ENCODE measurements around the gene WWP2.
"Not testable (repeated sequence)": the region's sequence is repeated elsewhere in the genome, so short reads cannot be mapped to it uniquely, and the experiment has no call there.

WWP2 gene

DNA sequence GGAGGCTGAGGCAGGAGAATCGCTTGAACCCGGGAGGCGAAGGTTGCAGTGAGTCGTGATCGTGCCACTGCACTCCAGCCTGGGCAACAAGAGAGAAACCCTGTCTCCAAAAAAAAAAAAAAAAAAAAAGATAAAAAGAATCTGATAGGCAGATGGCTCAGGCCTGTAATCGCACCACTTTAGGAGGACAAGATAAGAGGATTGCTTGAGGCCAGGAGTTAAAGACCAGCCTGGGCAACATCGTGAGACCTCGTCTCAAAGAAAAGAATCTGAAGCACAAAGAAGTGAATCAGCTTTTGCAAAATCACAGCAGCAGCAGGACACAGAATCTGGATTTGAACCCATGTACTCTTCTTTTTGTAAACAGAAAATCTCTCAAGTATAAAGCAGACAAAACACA, 15.0 kb upstream of the WWP2 start:
- no peak for DNase-seq

DNA sequence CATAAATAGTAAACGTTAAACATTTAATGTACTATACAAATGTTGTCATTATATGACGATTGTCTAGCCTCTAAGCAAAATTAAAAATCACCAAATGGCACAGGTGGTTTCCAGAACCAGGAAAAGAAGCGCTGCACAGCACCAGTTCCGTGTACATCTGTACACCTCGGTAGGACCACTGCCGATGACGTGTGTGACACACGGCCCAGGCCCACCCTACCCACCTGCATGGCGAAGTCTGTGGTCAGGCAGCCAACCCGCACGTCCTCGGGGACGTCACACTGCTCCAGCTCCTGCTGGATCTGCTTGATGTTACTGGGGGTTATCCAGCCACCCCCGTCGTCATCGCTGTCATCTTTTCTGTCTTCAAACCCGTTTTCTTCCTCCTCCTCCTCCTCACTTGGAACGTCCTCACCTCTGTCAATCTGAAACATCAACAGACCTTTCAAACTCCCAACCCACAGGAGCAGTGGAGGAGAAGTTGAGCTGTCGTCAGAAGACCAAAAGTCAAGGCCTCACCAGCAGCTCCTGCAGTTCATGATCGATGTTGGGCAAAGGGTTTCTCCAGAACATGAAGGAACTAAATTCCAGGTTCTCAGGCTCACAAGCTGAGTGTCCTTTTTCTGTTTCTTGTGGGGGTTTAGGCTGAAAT, 13.3 kb upstream of the WWP2 start:
- no peak for DNase-seq

DNA sequence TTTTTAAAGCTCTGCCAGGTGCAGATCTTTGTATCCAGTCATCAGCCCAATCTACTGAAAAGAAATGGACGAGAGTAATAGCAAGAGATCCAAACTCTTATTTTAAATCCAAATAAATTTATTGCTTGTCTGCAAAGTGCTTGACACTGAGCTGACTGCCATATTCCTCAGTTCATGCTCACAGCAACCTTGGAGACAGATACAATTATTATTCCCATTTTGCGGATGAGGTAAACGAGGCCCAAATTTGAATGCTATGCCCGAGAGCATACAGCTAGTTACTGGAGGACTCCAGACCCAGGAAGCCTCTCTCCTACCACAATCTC, 8.0 kb upstream of the WWP2 start:
- DNase-seq, result no peak

DNA sequence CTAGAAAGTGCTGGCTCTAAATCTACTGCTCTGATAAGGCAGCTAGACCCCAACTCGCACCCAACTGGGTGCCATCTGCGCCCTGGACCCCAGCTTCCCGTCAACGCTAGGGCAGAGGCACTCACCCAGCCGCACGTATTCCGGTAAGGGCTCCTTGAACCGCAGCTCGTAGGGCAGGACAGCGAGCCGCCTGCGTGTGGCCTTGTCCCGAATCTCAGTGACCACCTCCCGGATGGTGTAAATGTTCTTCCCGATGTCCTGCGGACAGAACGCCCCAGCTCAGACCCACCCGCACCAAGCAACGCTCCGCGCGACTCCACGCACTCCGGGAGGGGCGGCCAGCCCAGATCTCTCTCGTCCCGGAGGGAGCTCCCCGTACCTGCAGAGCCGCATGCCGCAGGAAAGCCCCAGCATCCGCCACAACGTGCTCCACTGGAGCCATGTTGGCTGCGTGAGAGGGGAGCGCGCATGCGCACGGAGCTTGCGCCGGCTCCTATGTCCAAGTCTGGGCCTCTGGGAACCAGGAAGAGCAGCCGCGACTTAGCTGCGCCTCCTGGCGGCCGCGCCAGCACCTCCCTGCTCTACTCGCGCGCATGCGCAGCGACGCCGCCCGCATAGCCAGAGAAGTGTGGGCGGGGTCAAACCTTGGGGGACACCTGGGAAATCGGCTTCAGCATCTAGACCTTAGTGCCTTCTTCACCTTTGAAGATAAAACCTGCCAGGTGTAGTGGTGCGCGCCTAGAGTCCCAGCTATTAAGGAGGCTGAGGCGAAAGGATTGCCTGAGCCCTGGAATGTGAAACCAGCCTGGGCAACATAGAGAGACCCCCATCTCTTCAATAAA, 7.4 kb upstream of the WWP2 start, which contains the start of gene NOB1:
Gene NOB1, minus strand, starts transcription at position 458 of the 842 bp plus-strand sequence. Its CDS starts 16 bp downstream, at position 442.
- peak; percentile 98 for DNase-seq

DNA sequence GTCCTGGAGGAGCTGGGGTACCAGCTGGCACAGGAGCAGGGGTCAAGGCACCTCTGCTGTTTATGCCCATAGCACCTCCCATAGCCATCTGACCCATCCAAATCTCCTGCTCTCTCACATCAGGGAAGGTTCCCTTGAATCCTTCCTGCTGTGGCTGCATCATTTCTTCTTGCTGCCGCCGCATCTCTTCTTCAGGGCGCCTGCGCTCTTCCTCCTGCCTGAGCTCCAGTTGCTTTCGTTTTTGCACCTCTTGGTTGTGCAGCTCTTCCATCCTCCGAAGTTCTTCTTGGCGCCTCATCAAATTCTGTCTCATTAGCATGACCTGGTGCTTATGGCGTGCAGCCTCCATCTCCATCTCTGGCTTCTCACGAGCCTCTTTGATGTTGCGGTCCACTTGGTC, 5.4 kb upstream of the WWP2 start:
- no peak for DNase-seq

DNA sequence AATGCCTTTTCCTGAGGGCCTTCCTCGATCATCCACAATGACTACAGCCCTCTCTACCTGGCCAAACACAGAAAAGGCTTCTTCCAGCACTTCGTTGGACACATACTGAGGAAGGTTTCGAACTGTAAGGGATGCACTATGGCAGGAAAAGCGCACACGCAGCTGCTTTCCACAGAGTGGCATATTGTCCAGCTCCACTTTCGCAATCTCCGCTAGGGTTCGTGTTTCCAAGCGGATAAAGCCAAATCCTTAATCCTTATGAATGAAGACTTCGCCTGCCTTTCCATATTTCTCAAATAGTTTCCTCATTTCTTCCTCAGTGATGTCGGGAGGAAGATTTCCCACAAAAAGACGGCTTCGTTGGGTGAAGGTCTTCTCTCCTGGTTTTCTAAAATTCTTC, 4.8 kb upstream of the WWP2 start:
- DNase-seq, result not testable (repeated sequence)

DNA sequence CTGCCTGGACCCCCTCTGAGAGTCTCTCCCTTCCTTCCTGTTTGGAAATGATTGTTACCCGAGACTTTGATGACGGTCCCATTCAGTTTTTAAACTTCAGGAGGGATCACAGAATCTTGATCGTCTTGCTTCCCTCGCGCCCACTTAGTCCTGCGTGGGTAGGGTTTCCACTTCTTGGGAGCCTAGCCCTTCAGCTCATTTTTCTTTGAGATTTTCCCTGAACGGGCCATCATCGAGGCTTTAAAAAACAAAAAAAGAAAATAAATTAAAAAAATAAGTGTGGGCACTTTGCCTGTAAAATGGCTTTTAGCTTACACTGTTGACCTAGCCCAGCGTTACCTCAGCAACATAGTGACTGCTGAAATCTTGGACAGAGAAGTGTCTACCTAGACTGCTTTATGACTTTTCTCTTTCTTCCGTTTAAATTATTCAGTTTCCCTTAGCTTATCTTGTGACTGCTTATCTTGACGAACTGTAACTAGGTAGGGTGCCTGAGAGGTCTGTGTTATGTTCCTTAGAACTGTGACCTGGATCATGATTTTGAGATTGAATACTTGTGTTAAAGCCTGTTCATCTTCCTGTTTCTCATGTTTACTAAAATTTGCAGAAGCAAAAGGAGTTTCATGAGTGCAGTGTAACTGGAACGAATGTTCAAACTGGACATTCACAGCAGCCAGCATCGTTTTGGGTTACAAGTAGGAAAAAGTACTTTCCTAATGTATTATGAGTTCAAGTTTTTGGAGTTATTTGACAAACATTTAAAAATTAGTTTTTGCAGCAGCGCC, 874 bp downstream of the WWP2 start:
- no peak for DNase-seq

DNA sequence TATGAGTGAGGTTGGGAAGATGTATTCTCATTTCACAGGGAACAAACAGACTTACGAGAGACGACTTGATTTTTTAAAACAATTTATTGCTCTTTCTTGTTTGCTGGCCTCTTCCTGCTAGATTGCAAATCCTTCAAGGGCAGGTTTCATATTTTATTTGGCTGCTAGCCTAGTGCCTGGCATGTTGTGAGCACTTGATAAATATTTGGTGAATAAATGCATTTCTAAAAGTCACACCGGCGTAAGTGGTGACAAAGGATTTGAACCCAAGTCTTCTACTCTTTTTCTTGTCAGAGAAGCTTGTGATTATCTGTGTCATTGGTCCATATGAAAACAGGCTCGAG, 1.4 kb downstream of the WWP2 start:
- no peak for DNase-seq

DNA sequence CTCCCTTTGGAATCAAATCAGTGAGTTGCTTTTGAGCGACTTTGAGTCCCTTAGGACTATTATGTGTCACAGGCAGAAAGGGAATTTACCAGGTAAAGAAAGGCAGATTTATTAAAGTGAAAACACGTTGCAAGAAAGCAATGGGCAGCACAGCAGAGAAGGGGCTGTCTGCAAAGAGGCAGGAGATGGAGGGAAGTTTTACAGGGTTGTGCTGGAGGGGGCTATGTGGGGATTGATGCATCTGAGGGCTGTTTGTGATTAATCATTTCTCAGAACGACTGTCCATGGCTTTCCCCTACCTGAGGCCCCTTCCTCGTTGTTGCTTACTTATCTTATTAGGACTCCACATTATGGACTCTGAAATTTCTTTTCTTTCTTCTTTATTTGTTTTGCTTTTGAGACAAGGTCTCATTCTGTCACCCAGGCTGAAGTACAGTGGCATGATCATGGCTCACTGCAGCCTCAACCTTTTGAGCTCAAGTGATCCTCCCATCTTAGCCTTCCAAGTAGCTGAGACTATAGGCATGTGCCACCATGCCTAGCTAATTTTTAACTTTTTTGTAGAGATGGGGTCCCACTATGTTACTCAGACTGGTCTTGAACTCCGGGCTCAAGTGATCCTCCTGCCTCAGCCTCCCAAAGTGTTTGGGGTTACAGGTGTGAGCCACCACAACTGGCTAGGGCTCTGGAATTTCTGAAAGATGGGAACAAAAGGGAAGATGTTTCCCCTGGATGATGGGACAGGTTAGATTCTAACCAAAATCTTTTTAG, 5.5 kb downstream of the WWP2 start:
- no peak for DNase-seq

DNA sequence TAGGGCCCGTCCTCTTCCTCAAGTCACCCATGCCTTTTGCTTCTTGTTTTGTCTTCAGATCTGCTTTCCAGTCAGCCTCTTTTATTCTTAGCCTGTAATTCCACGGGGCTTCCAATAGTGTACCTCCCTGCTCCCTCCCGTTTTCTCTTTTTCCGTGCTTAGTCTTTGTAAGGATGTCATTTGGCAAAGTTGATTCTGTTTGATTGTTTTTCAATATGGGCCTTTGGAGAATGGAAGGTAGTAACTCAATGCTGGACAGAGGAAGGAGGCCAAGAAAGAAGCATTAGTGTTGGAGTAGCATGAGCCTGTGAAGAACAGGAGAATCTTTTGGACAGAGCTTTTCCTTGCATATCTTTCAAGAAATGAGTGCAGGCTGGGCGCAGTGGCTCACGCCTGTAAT, 6.5 kb downstream of the WWP2 start:
- DNase-seq, result no peak

DNA sequence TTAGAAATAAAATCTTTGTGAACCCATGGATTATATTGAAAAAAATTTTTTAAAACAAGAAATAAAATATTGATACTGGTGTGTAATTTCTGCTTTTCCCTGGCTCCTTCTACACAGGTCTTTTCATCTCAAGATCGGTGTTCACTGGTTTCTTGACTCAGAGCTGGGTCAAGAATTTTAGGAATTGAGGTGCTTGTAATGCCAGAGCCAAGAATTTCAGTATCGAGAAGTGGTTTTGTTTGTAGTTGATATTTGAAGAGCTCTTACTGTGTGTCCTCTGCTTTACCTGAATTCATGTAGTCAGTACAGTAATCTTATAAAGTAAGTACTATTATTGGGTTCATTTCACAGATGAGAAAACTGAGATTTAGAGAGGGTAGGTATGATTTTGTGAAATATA, 7.3 kb downstream of the WWP2 start:
- DNase-seq, result no peak

DNA sequence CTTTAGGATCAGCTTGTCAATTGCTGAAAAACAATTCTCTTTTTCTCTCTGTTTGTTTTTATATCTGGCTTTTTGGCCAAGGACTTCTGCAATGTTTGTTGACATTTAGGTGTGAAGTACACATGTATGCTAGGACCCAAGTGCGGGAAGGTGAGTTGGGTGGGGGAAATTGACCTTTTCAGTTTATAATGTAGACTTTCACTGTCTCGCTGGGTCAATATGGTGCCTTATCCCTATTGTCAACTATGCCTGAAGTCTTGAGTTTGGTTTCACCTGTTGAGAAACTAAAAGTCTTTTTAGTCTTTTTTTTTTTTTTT, 9.5 kb downstream of the WWP2 start:
- DNase-seq, result no peak

DNA sequence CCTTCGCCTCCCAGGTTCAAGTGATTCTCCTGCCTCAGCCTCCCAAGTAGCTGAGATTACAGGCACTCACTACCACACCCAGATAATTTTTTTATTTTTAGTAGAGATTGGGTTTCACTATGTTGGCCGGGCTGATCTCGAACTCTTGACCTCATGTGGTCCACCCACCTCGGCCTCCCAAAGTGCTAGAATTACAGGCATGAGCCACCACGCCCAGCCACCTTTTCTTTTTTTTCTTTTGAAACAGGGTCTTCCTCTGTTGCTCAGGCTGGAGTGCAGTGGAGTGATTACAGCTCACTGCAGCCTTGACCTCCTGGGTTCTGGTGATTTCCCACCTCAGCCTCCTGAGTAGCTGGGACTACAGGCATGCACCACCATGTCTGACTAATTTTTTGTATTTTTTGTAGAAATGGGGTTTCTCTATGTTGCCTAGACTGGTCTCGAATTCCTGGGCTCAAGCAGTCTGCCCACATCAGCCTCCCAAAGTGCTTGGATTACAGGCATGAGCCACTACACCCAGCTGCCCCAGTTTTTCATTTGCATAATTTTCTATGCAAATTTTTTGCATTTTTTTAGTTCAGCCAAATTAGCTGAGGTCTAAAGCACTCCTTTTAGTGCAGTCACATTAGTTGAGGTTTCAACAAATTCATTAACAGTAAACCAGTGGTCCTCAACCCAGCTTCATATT, 11.3 kb downstream of the WWP2 start:
- DNase-seq, result no peak

DNA sequence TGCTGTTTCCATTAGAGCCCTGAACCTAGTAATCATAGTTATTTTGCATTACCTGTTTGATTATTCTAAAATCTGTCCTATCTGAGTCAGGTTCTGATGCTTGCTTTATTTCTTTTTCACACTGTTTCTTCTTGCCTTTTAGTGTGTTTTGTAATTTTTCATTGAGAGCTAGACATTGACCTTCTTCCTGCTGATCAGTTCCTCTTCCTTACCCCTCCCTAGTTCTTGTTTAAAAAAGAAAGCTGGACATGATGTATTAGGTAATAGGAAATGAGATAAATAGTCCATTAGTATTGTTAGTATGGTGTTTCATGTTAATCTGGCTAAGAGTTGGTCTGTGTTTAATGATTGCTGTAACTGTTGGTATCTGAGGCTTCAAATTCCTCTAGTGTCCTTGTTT, 13.4 kb downstream of the WWP2 start:
- no peak for DNase-seq

DNA sequence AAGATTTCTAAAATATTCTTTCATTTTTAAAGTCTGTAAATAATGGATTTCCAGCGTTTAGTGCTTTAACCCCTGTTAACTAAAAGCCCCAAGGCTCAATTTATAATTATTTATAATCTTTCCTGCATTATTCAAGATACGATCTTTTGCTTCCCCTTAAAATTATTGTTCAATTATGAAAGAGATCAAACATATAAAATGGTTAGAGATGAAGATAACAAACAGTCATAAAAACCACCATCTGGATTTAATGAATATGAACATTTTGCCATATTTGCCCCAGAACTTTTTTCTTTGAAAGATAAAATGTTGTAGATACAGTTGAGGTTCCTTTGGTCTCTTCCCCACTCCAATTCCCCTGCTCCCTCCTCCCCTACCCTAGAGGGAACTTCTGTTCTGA, 17.6 kb downstream of the WWP2 start:
- DNase-seq, result no peak

DNA sequence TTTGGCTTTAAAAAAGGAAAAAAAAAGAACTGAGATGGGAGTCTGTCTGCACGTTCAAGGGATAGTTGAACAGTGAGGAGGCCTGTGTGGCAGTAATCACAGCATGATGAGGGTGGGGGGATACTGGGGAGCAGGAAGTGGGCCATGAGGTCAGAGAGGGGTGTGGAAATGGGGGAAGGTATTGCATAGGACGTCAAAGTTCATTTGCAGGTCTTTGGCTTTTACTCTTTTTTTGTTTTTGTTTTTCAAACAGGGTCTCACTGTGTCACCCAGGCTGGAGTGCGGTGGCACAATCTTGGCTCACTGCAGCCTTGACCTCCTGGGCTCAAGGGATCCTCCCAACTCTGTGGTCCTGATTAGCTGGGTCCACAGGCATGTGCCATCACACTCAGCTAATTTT, 19.0 kb downstream of the WWP2 start:
- DNase-seq, result no peak

DNA sequence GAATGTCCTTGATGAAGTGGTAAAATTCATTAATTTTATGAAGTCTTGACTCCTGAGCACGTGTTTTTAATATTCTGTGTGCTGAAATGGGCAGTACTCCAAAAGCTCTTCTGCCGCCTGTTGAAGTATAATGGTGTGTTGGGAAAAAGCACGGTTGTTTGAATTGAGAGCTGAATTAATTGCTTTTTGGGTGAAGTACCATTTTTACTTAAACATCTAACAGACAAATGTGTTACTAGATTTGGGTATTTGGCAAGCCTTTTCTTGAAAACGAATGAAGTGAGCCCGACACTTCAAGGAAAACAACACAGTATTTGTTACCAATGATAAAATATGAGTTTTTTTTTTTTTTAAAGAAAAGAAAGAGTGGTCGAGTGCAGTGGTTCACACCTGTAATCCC, 22.5 kb downstream of the WWP2 start:
- DNase-seq, result no peak

DNA sequence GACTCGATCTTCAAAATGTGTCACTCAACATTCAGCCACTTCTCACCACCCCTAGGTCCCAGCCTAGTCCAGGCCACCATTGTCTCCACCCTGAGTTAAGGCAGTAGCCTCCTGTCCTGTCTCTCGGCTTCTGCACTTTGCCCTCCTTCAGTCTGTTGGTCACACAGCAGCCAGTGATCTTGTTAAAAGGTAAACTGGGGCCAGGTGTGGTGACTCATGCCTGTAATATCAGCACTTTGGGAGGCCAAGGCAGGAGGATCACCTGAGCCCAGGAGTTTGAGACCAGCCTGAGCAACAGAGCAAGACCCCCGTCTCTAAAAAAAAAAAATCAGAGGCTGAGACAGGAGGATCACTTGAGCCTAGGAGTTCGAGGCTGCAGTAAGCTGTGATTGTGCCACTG, 25.8 kb downstream of the WWP2 start:
- no peak for DNase-seq

DNA sequence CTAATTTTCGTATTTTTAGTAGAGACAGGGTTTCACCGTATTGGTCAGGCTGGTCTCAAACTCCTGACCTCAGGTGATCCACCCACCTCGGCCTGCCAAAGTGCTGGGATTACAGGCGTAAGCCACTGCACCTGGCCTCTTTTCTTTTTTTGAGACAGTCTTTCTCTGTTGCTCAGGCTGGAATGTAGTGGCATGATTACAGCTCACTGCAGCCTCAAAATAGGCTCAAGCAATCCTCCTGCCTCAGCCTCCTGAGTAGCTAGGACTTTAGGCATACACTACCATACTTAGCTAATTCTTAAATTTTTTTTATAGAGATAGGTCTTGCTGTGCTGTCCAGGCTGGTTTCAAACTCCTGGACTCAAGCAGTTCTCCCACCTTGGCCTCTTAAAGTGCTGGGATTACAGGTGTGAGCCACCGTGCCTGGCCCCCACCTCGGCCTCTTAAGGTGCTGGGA, 29.3 kb downstream of the WWP2 start:
- DNase-seq, result not testable (repeated sequence)

DNA sequence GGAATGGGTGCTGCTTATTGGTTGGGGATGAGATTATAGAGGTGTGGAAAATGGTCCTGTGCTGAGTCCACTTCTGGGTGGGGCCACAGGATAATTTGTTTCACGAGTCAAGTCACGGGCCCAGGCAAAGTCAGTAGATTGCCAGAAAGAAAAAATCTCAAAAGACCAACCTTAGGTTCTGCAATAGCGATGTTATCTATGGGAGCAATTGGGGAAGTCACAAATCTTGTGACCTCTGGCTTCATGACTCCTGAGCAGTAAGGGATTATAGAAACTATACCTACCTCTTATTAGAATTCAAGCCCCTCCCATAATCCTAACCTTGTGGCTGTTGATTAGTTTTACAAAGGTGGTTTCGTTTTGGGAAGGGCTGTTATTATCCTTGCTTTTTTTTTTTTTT, 31.4 kb downstream of the WWP2 start:
- DNase-seq, result no peak

DNA sequence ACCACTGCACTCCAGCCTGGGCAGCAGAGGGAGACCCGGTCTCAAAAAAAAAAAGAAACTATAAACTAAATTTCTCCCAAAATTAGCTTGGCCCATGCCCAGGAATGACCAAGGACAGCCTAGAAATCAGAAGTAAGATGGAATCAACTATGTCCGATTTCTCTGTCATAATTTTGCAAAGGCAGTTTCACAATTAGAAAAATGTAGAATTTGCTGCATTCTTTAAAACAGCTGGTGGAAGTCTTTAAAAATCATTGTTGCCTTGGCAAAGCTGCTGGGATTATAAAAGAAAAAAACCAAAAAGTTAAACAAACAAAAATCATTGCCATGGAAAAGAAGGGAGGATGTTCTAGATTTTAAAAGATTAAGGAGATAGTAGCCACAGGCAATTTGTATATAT, 32.4 kb downstream of the WWP2 start:
- DNase-seq, result no peak

DNA sequence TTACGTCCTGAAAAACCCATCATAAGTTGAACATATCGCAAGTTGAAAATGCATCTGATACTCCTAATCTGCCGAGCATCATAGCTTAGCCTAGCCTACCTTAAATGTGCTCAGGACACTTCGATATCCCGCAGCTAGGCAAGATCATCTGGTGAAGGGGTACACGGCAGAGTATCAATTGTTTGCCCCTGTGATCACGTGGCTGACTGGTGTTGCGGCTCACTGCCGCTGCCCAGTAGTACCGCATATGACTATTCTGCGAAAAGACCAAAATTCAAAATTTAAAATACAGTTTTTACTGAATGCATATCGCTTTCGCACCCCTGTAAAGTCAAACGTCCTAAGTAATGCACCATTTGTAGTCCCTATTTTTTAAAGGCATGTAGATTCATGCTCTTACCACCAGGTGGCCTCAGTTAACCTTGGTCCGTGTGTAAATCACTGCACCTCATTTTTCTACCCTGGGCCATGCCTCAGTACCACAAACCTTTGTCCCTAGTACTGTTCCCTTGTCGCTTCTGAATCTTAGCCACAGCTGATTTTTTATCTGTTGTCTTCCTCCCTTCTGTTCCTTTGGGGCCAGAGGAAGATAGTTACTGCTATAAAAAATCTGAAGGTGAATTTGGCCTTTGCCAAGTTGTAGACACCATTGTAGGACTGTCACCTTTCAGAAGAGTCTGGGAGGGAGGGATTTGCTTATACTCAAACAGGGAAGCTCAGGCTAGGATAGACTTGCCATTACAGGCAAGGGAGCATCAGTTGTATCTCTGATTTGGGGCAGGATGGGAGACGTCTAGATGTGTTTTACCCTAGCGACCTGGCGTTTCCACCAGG, 34.4 kb downstream of the WWP2 start:
- DNase-seq, result peak; percentile 83
